A549 (cell line): ENCODE measurements around the gene TRPM2.

Experiments used
- CBX2 ChIP-seq: fragments of 200-600 bp; sonication (generic); IDR thresholded peaks from 2 replicates; pipeline ENCODE4 v1.6.1; 2016; ENCODE audit warnings: low read depth, mild to moderate bottlenecking, borderline replicate concordance
- CHD2 ChIP-seq: fragments of 150-350 bp; IDR thresholded peaks from 2 replicates; pipeline ENCODE4 v1.6.1; 2014; ENCODE audit warnings: low read length; ENCODE audit not compliant: partially characterized antibody
- CTCF ChIP-seq: fragments of >200 bp; sonication (Bioruptor Twin); formaldehyde crosslinking; IDR thresholded peaks from 3 replicates; pipeline ENCODE4 v1.5.1; 2016
- EP300 ChIP-seq, 2 experiments: fragments of >200 bp; sonication (Bioruptor Twin); formaldehyde crosslinking; IDR thresholded peaks; 2 replicates in 1 of 2; 3 replicates in 1 of 2; pipeline ENCODE4 v1.6.1; 2016 to 2017
- PHF8 ChIP-seq: fragments of 200-600 bp; sonication (generic); IDR thresholded peaks from 2 replicates; pipeline ENCODE4 v1.6.1; 2016; ENCODE audit warnings: low read depth, mild to moderate bottlenecking, antibody characterized with exemption, moderate library complexity, borderline replicate concordance
- POLR2AphosphoS2 ChIP-seq: conservative IDR thresholded peaks from 2 replicates; pipeline ENCODE4 v1.6.1; 2012; ENCODE audit warnings: low read length, improper control_type of control experiment, inconsistent platforms
- RAD21 ChIP-seq, 2 experiments: fragments of >200 bp in 1 of 2; sonication (Bioruptor Twin) in 1 of 2; formaldehyde crosslinking in 1 of 2; IDR thresholded peaks in 1 of 2; conservative IDR thresholded peaks in 1 of 2; 2 replicates in 1 of 2; 3 replicates in 1 of 2; pipeline ENCODE4 v1.6.1; 2012 to 2018; ENCODE audit warnings: inconsistent platforms in 1 of 2
- RCOR1 ChIP-seq: fragments of 150-350 bp; IDR thresholded peaks from 2 replicates; pipeline ENCODE4 v1.6.1; 2014; ENCODE audit warnings: antibody characterized with exemption, low read length, low read depth
- SMC3 ChIP-seq: fragments of >200 bp; sonication (Bioruptor Twin); formaldehyde crosslinking; IDR thresholded peaks from 3 replicates; pipeline ENCODE4 v1.6.1; 2018; ENCODE audit warnings: inconsistent platforms
- ZC3H11A ChIP-seq: fragments of 450-650 bp; IDR thresholded peaks from 2 replicates; pipeline ENCODE4 v1.6.1; 2014; ENCODE audit warnings: antibody characterized with exemption, mild to moderate bottlenecking

GRCh38 chr21:44378646-44379514 is 25.5 kb downstream of the TRPM2 start:
- no peak for TF ChIP-seq POLR2AphosphoS2
- TF ChIP-seq RAD21 (conservative IDR thresholded peaks at IDR 0.05 in 1 of 2, IDR thresholded peaks at IDR 0.05 in 1 of 2), result no peak
- TF ChIP-seq CBX2, result no peak
- TF ChIP-seq EP300 (IDR thresholded peaks at IDR 0.05), result no peak
- TF ChIP-seq CHD2, result no peak
- TF ChIP-seq SMC3, result no peak
- TF ChIP-seq ZC3H11A, result no peak
- TF ChIP-seq PHF8, result no peak
- no peak for TF ChIP-seq CTCF
- no peak for TF ChIP-seq RCOR1
